SIG-M5 (cell line): ENCODE results near the gene VTCN1.

ENCODE experiments used
- DNase-seq: peaks from one replicate; lab custom pipeline; 2025; lab: John Stamatoyannopoulos, UW

VTCN1 gene

DNA sequence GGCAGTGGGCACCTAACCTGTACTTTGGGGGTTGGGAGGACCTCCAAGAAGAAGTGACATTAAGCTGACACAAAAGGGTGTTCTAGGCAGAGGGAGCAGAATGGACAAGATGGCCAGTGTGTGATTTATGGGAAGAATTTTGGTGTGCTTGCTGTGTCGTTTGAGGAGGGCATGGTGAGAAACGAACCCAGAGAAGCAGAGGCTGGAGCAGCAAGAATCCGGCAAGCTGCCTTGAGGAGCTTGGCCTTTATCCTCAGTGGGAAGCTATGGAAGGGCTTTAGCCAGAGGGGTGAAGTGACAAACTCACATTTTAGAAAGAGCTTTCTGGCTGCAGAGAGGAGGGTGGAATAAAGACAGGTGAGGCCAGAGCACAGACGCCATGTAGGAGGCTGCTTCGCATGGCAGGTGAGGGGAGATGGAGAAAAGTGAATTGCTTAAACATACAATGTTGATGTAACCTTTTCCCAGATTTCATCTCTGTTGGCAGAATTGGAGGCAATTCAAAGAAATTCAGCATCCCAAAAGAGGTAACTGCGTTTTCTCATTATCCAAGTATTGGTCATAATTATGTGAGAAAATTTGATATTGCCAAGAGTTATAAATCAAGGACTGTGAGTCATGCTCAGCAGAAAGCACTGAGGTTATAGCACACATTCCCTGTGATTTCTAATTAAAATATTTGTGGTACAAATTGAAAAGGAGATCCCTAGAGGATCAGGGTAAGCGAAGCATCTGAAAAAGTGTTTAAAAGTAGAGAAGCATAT lies 115.7 kb downstream of the VTCN1 start:
- DNase-seq, result no peak

DNA sequence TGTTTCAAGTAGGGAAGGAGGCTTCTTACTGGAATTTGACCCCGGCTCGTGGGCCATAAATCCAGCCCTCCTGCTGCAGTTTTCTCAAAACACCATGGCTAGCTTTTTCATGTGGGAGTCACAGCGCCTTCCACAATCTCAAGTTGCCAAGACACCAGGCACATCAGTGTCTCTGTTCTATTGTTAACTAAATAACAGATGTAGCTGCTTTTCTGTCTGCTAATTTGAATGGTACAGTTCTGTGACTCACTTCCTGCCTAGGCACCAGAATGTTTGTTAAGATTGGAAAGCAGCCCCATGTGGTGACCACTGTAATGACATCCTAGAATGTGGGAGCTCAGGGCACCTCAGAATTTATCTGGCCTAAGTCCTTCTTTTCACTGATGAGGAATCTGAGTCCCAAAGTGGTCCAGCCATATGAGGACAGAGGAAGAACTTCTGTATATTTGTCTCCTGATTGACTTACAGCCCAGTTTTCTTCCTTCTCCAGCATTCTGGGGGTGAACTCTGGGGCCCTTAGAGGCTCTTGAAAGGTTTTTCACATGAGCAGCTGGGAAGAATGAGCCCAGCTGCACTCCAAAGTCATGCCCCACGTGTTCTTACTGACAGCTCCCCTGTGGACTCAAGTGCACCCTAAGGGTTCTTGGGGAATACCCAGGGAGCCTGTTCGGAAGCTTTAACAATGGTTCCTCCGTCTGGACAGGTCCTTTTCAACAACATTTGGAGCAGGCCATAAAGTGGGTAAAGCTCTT lies 116.7 kb downstream of the VTCN1 start:
- DNase-seq, result no peak
